Mammary microvascular endothelial cell (primary cell): ENCODE results near the gene UNC93B1. TPM values are rescaled to one million over a fixed set of nuclear protein-coding genes. Genes with fewer than 3 reads are reported as not detected.

Experiments used
- total RNA-seq: library from RNA; depleted of rRNA; stranded (reverse); fragments of >200 nt; gene quantifications from 2 replicates; pipeline ENCODE4 v1.2.3, GENCODE V29; 2015

UNC93B1 gene
- 10.6 and 15.8 TPM in 2 replicates for total RNA-seq

GRCh38 chr11:68003846-68004550 is at the start of gene UNC93B1:
UNC93B1 (minus strand) TSS chr11:68004097; CDS start chr11:68004043, 54 bp downstream.

GRCh38 chr11:68038718-68039525 is 35.0 kb upstream of the UNC93B1 start, which contains the start of gene TCIRG1:
TCIRG1 (plus strand) TSS chr11:68039025; CDS start chr11:68041272, 2,247 bp downstream.

GRCh38 chr11:68030318-68031143 is 26.6 kb upstream of the UNC93B1 start, which contains the start of gene NDUFS8:
NDUFS8 (plus strand) TSS chr11:68030681; CDS start chr11:68032152, 1,471 bp downstream.

GRCh38 chr11:68010090-68011041 is 6.5 kb upstream of the UNC93B1 start, which contains the start of gene ALDH3B1:
ALDH3B1 (plus strand) TSS chr11:68010327; CDS start chr11:68015298, 4,971 bp downstream.

Other genes starting within 250 kb of the UNC93B1 start
- gene ALDH3B1, start 6.2 kb upstream of the UNC93B1 start, total RNA-seq: 0.94 and 1.5 TPM in 2 replicates
- gene NDUFS8, start 26.6 kb upstream of the UNC93B1 start, total RNA-seq: 203 and 263 TPM in 2 replicates
- 80.5 and 83.4 TPM in 2 replicates for gene TCIRG1, start 34.9 kb upstream of the UNC93B1 start, total RNA-seq
- gene CHKA, start 117.3 kb upstream of the UNC93B1 start, total RNA-seq: 12.7 and 17.7 TPM in 2 replicates
- gene KMT5B, start 209.2 kb upstream of the UNC93B1 start, total RNA-seq: 10.5 and 12.9 TPM in 2 replicates